Cardiac muscle cell (in vitro differentiated cells and primary cell): ENCODE data around the gene HNRNPL. TPM values are rescaled to one million over a fixed set of nuclear protein-coding genes. Genes with fewer than 3 reads are reported as not detected.

Source experiments
- DNase-seq, 2 donors: peaks; one replicate each; pipeline versions ENCODE4 v3.0.0 to v3.0.0-alpha.2; 2010 to 2017; ENCODE audit warnings: low read depth in 1 of 2, low spot score in 1 of 2
- H3K27ac ChIP-seq: fragments of 200-600 bp; sonication (generic); 2 replicates; pipeline ENCODE4 v1.5.1; 2016
- H3K27me3 ChIP-seq: fragments of 200-600 bp; sonication (generic); 2 replicates; pipeline ENCODE4 v1.6.0; 2016; ENCODE audit warnings: control low read depth
- H3K36me3 ChIP-seq: fragments of 200-600 bp; sonication (generic); 2 replicates; pipeline ENCODE4 v1.5.1; 2016; ENCODE audit warnings: control low read depth
- H3K4me1 ChIP-seq: fragments of 200-600 bp; sonication (generic); 2 replicates; pipeline ENCODE4 v1.8.1; 2017; ENCODE audit warnings: low read depth, mild to moderate bottlenecking, mixed run types
- H3K4me3 ChIP-seq: fragments of 200-600 bp; sonication (generic); 2 replicates; pipeline ENCODE4 v1.5.1; 2016; ENCODE audit warnings: mild to moderate bottlenecking
- H3K9me3 ChIP-seq: fragments of 200-600 bp; sonication (generic); 2 replicates; pipeline ENCODE4 v1.5.1; 2017; ENCODE audit warnings: low read depth, mild to moderate bottlenecking, control low read depth
- CTCF ChIP-seq: IDR thresholded peaks from 2 replicates; pipeline ENCODE4 v1.5.1; 2012; ENCODE audit warnings: low read depth, mild to moderate bottlenecking, low read length
- polyA plus RNA-seq: library from polyadenylated mRNA; unstranded; fragments of >200 nt; fragmentation: Nextera tagmentation; extraction: Ambion mirVana; gene quantifications from 2 replicates; pipeline ENCODE4 v1.2.1, GENCODE V29; 2016
- total RNA-seq: library from RNA; depleted of rRNA; stranded (reverse); fragments of >200 nt; gene quantifications from 2 replicates; pipeline ENCODE4 v1.2.3, GENCODE V29; 2016

The HNRNPL gene
- total and polyA plus RNA-seq, 2 experiments from 2014 or later = 240 to 326 TPM

GRCh38 chr19:38849147-38849859, 483 bp downstream of the HNRNPL start:
- no peak for TF ChIP-seq CTCF
- Histone ChIP-seq H3K27me3 (no peaks in the 10 kb centered on the region), H3K4me3 (peak overlapping the region; percentile 77), H3K4me1 (peaks cover 16% of the 10 kb centered on the region), H3K9me3 (no peaks in the 10 kb centered on the region), H3K36me3 (peaks cover 29% of the 10 kb centered on the region), H3K27ac (peak overlapping the region; percentile 98)
- peak; percentile 96 to 97 for DNase-seq

- peaks cover 16% of the 10 kb centered on the region for H3K4me1 ChIP-seq
- DNase-seq = no peak
- peak overlapping the region; percentile 77 for H3K4me3 ChIP-seq
- H3K9me3 ChIP-seq = no peaks in the 10 kb centered on the region
- no peaks in the 10 kb centered on the region for H3K27me3 ChIP-seq
- TF ChIP-seq CTCF = no peak
- peaks cover 37% of the 10 kb centered on the region for H3K36me3 ChIP-seq
- peak overlapping the region; percentile 98 for H3K27ac ChIP-seq
Measured at GRCh38 chr19:38848299-38849146, 1.3 kb downstream of the HNRNPL start.

GRCh38 chr19:38846097-38846496, 3.7 kb downstream of the HNRNPL start:
- Histone ChIP-seq H3K27me3 (no peaks in the 10 kb centered on the region), H3K4me3 (no peak overlapping the region), H3K36me3 (peaks cover 59% of the 10 kb centered on the region), H3K9me3 (no peaks in the 10 kb centered on the region), H3K4me1 (peaks cover 11% of the 10 kb centered on the region), H3K27ac (no peak overlapping the region)
- TF ChIP-seq CTCF = no peak
- no peak for DNase-seq

- Histone ChIP-seq H3K27me3 (no peaks in the 10 kb centered on the region), H3K9me3 (no peaks in the 10 kb centered on the region), H3K27ac (no peak overlapping the region), H3K4me1 (peaks cover 8% of the 10 kb centered on the region), H3K36me3 (peaks cover 65% of the 10 kb centered on the region), H3K4me3 (no peak overlapping the region)
- no peak for DNase-seq
- TF ChIP-seq CTCF = no peak
Measured at GRCh38 chr19:38845374-38846024, 4.3 kb downstream of the HNRNPL start.

GRCh38 chr19:38844093-38844686, 5.6 kb downstream of the HNRNPL start:
- DNase-seq = no peak
- no peak for TF ChIP-seq CTCF
- no peaks in the 10 kb centered on the region for H3K9me3 ChIP-seq
- H3K36me3 ChIP-seq = peaks cover 76% of the 10 kb centered on the region
- peaks cover 8% of the 10 kb centered on the region for H3K4me1 ChIP-seq
- H3K27ac ChIP-seq = no peak overlapping the region
- H3K27me3 ChIP-seq = no peaks in the 10 kb centered on the region
- no peak overlapping the region for H3K4me3 ChIP-seq
